GM11168 (cell line): ENCODE measurements around the gene THAP7.

Experiments used
- in situ Hi-C: fragments of 300-500 bp; cut with MboI; formaldehyde crosslinking; loops from one replicate; pipeline ENCODE4 v1.12.0; 2022; ENCODE audit warnings: low sequenced_read_pairs; ENCODE audit not compliant: unreplicated experiment

Gene THAP7

DNA sequence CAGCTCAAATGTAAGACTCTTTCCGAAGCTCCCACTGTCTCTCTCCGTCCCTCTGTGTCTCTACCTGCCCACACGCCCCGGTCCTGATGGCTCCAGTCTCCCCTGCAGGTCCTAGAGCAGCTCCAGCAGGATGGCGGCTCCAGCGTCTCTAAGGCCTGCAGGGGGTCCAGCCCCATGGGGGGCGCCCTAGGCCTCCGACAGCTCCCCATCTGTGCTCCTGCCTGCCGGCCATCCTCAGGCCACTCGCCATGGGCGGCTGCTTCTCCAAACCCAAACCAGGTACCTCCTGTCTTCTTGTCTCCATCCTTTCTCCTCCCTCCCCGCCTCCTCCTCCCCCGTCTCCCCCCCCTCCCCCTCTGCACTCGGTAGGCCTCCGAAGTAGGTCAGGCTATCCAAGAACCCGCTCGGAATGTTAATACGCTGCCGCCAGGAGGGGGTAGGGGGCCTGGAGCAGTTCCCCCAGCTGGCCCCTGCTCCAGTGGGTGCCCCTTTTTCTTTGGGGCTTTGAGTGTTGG, 34.2 kb downstream of the THAP7 start:
- in situ Hi-C loops: no loop called here

DNA sequence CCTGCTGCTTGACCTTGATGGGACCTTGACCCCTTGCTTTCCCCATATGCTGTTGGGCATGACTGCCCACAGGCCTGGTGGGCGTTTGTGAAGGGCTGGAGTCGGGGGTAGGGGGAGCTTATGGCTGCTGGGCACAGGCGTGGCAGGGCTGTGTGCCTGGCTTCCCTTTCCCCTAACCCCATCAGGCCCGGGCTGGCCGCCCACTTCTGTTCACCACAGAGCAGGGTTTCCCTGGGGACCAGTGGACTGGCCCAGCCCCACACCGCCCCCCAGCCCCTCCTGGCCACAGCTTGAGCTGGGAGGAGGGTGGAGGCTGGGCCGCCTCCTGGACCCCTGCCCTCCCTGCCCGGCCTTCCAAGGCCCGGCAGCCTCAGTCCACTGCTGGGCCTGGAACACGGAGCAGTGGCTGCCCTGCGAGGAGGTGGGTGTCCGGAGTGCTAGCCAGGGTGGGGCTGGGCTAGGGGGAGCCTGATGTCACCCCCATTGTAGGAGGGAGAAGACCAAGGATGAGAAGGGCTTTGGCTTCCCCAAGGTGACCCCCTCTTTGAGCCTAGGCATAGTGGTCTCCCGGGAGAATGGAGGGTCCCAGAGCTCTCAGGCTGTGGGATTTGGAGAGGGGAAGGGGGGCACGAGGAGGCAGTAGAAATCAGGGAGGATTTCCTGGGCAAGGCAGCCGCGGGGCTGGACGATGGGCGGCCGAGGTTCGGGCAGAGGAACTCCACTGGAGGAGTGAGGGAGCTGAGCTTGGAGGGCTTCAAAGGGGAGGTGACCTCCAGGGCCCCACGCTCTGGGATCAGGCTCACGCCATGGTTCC, 34.8 kb downstream of the THAP7 start, which contains the start of gene AIFM3:
Gene AIFM3 (plus strand): TSS at position 373 of the 814 bp plus-strand sequence. CDS start 690 bp downstream, outside the sequence.
- in situ Hi-C loops: no loop called here

DNA sequence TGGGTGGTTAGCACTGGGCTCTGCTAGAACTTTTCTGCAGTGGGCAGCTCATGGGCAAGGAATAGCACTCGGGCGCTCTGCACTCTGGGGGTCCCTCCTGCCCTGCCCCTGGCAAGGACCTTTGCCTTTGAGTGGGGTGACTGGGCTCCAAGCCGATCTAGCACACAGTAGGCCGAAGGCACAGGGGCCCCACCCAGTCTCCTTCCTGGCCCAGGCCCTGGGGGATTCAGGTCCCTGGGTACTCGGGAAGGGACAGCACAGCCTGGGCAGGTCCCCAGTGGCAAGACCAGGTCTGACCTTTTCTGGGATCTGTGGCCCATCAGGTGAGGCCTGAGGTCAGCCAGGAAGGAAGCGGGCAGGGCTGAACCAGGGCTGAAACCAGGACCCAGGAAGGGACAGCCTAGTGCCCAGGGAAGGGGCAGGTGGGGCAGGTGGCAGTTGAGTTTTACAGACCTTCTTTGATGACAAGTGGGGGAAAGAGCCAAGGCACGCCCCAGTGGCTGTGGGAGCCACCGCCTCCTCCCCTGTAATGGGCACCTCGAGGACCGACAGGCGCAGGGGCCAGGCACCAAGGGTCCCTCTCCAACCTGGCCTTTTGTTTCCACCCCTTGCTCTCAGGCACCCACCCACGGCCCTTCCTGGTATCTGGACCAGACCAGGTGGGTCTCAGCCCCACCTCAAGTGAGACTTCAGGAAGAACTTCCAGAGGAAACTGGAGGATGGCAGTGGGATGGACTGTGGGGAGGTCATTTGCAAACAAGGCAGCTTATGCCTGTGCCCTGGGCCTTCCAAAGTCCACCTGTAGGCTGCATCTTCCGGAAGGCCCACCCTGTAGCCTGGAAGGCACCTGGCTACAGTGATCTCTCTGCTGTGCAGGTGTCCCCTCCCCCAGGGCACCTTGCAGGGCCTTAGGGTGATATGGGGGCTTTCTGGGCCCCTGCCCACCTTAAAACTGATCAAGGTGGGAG, 35.7 kb downstream of the THAP7 start:
- in situ Hi-C loops: no loop called here

- in situ Hi-C loops: no loop called here
Measured at GRCh38 chr22:20965104-20965887, 36.6 kb downstream of the THAP7 start.

DNA sequence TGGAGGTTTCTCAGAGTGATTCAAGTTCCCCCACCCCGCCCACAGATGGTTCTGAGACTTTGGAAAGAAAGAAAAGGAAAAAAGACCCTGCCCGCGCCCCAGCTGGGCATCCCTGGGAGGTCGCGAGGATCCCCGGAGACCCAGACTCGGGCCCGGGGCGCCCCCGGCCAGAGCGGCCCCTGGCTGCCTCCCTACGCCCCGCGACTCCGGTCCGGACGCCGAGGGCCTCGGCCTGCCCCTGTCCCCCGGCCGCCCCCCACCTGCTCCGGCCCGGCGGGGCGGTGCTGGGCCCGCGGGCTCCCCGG, 37.2 kb downstream of the THAP7 start:
- in situ Hi-C loops: no loop called here

DNA sequence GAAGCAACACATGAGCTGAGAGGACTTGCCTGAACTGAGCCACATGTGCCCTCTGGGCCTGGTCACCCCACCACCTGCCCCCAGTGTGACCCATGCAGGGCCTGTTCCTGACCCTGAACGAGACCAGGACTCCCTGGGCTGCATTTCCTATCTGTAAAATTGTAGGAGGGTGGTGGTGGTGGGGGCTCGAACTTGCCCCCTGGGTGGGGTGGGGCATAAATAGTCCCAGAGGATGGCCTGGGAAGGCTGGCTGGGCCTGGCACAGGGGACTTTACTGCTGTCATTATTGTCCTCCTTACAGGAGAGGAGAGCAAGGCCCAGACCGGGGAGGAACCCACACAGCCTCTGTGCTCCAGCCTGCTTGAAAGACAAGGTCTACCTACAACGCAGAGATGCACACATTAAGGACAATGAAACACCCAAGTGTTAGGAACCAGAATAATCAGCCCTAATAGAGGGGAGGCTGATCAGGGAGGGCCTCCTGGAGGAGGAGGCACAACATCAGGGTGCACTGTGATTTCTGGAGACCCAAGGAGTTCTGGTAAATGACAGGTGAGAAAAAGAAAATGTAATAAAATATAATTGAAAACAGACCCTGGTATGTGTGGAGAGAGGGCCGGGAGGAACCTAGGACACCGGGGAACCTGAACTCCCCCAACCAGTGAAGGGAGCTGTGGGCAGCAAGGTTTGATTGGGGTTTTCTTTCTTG, 37.7 kb downstream of the THAP7 start:
- in situ Hi-C loops: no loop called here

DNA sequence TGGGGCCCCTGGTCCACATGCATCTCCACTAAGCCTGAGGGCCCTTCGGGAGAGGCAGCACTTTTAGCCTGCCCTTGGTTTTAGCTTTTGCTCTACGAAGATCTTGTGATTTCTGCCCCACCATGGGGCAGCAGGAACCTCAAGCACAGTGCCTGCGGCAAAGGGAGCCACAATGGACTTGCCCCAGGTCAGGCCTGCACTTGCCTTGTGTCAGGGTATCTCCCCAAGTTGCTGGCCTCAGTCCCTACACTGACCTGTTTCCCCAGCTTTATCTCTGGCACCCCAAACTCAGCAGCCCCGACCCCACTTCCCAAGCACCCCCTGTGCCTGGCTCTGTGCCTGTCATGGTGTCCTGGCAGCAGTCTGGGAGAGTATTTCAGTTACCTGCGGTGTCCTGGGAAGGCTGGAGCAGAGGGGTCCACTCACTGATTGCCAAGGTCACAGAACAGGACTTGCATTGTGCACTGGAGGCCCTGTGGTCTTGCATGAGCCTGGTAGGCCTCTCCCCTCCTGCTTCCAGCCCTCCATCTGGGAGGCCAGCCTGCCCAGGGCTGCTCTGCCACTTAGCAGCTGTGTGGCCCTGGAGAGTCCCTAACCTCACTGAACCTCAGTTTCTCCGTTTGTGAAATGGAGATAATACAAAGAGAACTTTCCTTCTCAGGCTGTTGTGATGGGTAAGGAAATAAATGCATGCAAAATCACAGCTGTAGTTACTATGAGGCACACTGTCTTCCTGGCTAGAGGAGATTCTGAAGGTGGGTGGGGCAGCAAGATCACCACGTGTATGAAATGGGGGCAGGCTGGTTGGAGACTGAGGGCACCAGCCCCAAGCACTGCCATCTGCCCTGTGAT, 38.5 kb downstream of the THAP7 start:
- in situ Hi-C loops: no loop called here

DNA sequence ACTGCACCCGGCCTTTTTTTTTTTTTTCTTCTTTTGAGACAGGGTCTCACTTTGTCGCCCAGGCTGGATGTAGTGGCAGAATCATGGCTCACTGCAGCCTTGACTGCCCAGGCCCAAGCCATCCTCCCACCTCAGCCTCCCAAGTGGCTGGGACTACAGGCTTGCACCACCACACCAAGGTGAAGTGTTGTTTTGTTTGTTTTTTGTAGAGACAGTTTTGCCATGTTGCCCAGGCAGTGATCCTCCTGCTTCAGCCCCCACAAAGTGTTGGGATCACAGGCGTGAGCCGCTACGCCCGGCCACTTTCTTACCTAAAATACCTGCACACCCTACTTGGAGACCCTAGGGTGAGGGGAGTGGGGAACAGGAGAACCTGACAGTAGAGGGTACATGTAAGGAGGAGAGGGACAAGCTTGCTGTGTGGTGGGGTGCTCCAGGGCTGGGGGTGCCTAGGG, 39.4 kb downstream of the THAP7 start:
- in situ Hi-C loops: no loop called here

DNA sequence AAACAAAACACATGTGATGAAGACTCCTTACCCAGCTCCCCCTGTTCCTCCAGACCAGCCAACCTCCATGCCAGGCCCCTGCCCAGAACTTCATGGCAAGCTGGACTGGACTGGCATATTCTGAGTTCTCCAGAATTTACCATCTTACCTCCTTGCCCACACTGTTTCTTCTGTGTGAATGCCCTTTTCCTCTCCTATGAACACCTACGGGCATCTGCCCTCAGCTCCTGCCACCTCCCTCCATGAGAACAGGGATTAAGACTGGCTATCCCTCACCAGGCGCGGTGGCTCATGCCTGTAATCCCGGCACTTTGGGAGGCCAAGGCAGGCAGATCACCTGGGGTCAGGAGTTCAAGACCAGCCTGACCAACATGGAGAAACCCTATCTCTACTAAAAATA, 41.3 kb downstream of the THAP7 start:
- in situ Hi-C loops: no loop called here

- in situ Hi-C loops: no loop called here
Measured at GRCh38 chr22:20959578-20960461, 42.1 kb downstream of the THAP7 start.

DNA sequence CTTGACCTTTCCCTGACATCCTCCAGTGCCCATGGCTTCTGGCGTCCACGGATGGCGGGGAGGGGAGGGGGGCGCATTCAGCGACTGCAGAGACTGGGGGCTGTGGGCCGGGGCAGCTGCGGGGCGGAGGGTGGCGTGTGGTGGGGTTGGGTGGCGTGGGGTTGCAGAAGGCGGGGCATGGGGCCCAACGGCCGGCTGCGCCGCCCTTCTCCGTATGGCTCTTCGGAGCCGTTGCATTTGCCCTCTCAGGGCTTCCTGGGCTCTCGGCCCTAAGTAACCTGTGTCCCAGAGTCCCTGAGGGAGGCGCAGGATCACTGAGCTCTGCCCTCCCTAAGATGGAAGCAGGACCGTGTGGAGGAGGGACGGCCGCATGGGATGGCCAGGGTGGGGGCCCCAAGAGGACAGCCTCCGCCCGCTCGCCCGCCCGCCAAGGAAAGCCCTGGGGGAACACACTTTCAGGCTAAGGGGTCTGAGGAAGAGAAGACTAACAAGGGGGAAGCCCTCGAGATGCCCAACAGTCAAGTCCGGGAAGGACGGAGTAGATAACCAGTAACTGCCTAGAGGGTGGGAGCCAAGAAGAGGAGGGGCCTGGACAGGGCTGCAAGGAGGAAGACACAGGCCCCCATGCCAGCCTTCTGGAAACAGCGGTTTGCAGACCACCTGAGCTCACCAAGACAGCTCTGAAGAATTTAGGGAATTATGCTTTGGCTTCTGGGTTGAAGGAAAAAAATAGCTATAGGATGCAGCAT, 44.1 kb downstream of the THAP7 start:
- in situ Hi-C loops: no loop called here

GRCh38 chr22:20957102-20957682, 44.7 kb downstream of the THAP7 start:
- in situ Hi-C loops: no loop called here

GRCh38 chr22:20956258-20957101, 45.4 kb downstream of the THAP7 start:
- in situ Hi-C loops: no loop called here

GRCh38 chr22:20955548-20955947, 46.4 kb downstream of the THAP7 start:
- in situ Hi-C loops: no loop called here

GRCh38 chr22:20953668-20954500, 48.0 kb downstream of the THAP7 start:
- in situ Hi-C loops: no loop called here
